Neuronal stem cell (in vitro differentiated cells): ENCODE data around the gene OXLD1.

Experiments
- DNase-seq: peaks from one replicate; pipeline ENCODE4 v3.0.0-alpha.2; 2013; ENCODE audit warnings: low spot score
- H2AFZ ChIP-seq: one replicate; pipeline ENCODE4 v1.6.1; 2013; ENCODE audit warnings: mild to moderate bottlenecking, low read length, inconsistent platforms
- H2AK5ac ChIP-seq: 2 replicates; pipeline ENCODE4 v1.6.1; 2013; ENCODE audit warnings: low read depth, mild to moderate bottlenecking, inconsistent platforms, low read length, moderate library complexity, mixed read lengths
- H2BK120ac ChIP-seq: 2 replicates; pipeline ENCODE4 v1.6.1; 2013; ENCODE audit warnings: low read depth, mild to moderate bottlenecking, inconsistent platforms, low read length, moderate library complexity, mixed read lengths
- H2BK12ac ChIP-seq: one replicate; pipeline ENCODE4 v1.6.1; 2013; ENCODE audit warnings: low read length, inconsistent platforms
- H2BK15ac ChIP-seq: 2 replicates; pipeline ENCODE4 v1.6.1; 2013; ENCODE audit warnings: mild to moderate bottlenecking, low read length, inconsistent platforms, mixed read lengths
- H2BK5ac ChIP-seq: one replicate; pipeline ENCODE4 v1.6.1; 2013; ENCODE audit warnings: inconsistent platforms, mild to moderate bottlenecking, low read length, moderate library complexity
- H3K14ac ChIP-seq: one replicate; pipeline ENCODE4 v1.6.1; 2013; ENCODE audit warnings: low read length, inconsistent platforms
- H3K18ac ChIP-seq: 2 replicates; pipeline ENCODE4 v1.6.1; 2013; ENCODE audit warnings: low read length, inconsistent platforms
- H3K23ac ChIP-seq: 2 replicates; pipeline ENCODE4 v1.6.1; 2013; ENCODE audit warnings: low read depth, mild to moderate bottlenecking, mixed read lengths, low read length, inconsistent platforms; ENCODE audit not compliant: poor library complexity
- H3K27ac ChIP-seq: replicated peaks from 3 replicates; pipeline ENCODE4 v1.5.1; 2013; ENCODE audit warnings: low read length, inconsistent platforms
- H3K27me3 ChIP-seq, 3 experiments: 2 replicates each; pipeline ENCODE4 v1.6.1; 2013; ENCODE audit warnings: low read length in 3 of 3, mild to moderate bottlenecking in 2 of 3, inconsistent platforms in 1 of 3, low read depth in 1 of 3, mixed read lengths in 1 of 3, moderate library complexity in 1 of 3; ENCODE audit not compliant: control insufficient read depth in 3 of 3, insufficient read depth in 3 of 3
- H3K36me3 ChIP-seq, 2 donors: replicated peaks in 1 of 2; 2 replicates each; pipeline ENCODE4 v1.6.1; 2013; ENCODE audit warnings: low read length in 2 of 2; ENCODE audit not compliant: control insufficient read depth in 2 of 2, insufficient read depth in 2 of 2
- H3K4ac ChIP-seq: 2 replicates; pipeline ENCODE4 v1.6.1; 2013; ENCODE audit warnings: inconsistent platforms, mild to moderate bottlenecking, low read length, moderate library complexity
- H3K4me1 ChIP-seq, 2 donors: 1 replicate in 1 of 2; 2 replicates in 1 of 2; pipeline ENCODE4 v1.6.1; 2013; ENCODE audit warnings: low read length in 2 of 2, low read depth in 1 of 2; ENCODE audit not compliant: control insufficient read depth in 2 of 2, insufficient read depth in 1 of 2
- H3K4me2 ChIP-seq: one replicate; pipeline ENCODE4 v1.6.1; 2013; ENCODE audit warnings: mild to moderate bottlenecking, low read length, inconsistent platforms; ENCODE audit not compliant: insufficient read depth, poor library complexity, severe bottlenecking
- H3K4me3 ChIP-seq, 2 donors: 2 replicates each; pipeline ENCODE4 v1.5.1; 2013; ENCODE audit warnings: low read length in 2 of 2, mild to moderate bottlenecking in 2 of 2, inconsistent platforms in 1 of 2, moderate library complexity in 1 of 2
- H3K79me1 ChIP-seq: one replicate; pipeline ENCODE4 v1.6.1; 2013; ENCODE audit warnings: low read depth, mild to moderate bottlenecking, inconsistent platforms, low read length, moderate library complexity
- H3K9ac ChIP-seq: one replicate; pipeline ENCODE4 v1.6.1; 2013; ENCODE audit warnings: mild to moderate bottlenecking, low read depth, low read length, inconsistent platforms; ENCODE audit not compliant: poor library complexity
- H3K9me3 ChIP-seq, 2 donors: replicated peaks in 1 of 2; 2 replicates each; pipeline versions ENCODE3 to v1.6.1; 2013; ENCODE audit warnings: low read length in 2 of 2, mild to moderate bottlenecking in 2 of 2, inconsistent platforms in 1 of 2, low read depth in 1 of 2, mixed read lengths in 1 of 2, moderate library complexity in 1 of 2; ENCODE audit not compliant: control insufficient read depth in 2 of 2, insufficient read depth in 1 of 2
- H4K8ac ChIP-seq: one replicate; pipeline ENCODE4 v1.6.1; 2013; ENCODE audit warnings: low read depth, mild to moderate bottlenecking, inconsistent platforms, low read length, moderate library complexity
- H4K91ac ChIP-seq: one replicate; pipeline ENCODE4 v1.6.1; 2013; ENCODE audit warnings: low read length, low read depth, mild to moderate bottlenecking, inconsistent platforms; ENCODE audit not compliant: poor library complexity
- WGBS, 2 donors: extraction: QIAGEN DNeasy Blood & Tissue Kit; methylation state at CpG; one replicate each; pipeline ENCODE4 v1.1.7; 2013; ENCODE audit warnings: missing lambda C conversion rate in 2 of 2, mixed read lengths in 1 of 2; ENCODE audit not compliant: insufficient read length in 2 of 2, insufficient replicate concordance in 1 of 2; ENCODE audit errors: extremely low coverage in 2 of 2; 5-methylcytosine and 5-hydroxymethylcytosine counted together
- small RNA-seq: library from polyadenylated mRNA; stranded (forward); fragments of <200 nt; extraction: miRNeasy Mini kit (QIAGEN cat#:217004); gene quantifications from one replicate; pipeline ENCODE3, GENCODE V24; 2013; ENCODE audit not compliant: insufficient read depth

The OXLD1 gene

DNA sequence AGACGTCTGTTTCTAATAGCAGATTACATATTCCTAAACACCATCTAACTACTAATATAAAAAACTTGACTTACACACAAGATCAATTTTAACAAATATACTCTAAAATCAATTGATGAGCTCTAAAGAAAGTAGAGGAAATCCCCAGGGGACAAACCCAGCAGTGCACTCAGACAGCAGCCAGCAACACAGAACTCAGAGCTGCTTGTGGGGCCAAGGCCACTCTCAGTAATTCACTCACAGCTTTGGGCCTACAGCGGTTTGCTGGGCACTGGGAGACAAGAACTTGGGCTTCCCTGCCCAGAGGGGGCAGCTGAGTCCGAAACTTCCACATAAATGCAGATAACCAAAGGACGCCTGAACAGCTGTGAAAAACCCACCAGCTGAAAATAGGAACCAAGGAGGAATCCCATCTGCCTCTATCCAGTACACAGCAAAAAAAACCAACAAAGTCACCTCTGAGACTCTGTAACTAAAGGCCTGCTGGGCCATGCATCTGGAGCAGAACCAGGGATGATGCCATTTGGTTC is 50.9 kb downstream of the OXLD1 start:
- Histone ChIP-seq H3K4ac (no peak overlapping the region), H2BK120ac (no peak overlapping the region), H2AFZ (no peak overlapping the region), H2BK15ac (no peak overlapping the region), H3K9ac (no peak overlapping the region), H3K4me3 (no peak overlapping the region), H4K91ac (no peak overlapping the region), H2BK12ac (no peak overlapping the region), H2AK5ac (no peak overlapping the region), H3K4me2 (no peak overlapping the region), H3K27ac (no peak overlapping the region), H3K79me1 (peaks cover 5% of the 10 kb centered on the region), H4K8ac (no peak overlapping the region), H3K14ac (no peak overlapping the region), H3K23ac (no peak overlapping the region), H3K4me1 (no peaks in the 10 kb centered on the region), H3K36me3 (peaks cover 33 to 68% of the 10 kb centered on the region in 2 donors), H3K27me3 (no peaks in the 10 kb centered on the region), H3K18ac (no peak overlapping the region), H3K9me3 (peaks cover 3 to 7% of the 10 kb centered on the region in 2 donors), H2BK5ac (no peak overlapping the region)
- WGBS, 2 donors, result no CpG with 5 or more reads among the region's 4 CpGs
- DNase-seq, result no peak

Small RNAs within 50 kb of the gene (small RNA-seq; reads per million reads assigned to genes)
- gene MIR6786, result 2.8 reads per million
